ENCODE data around the gene PRIM2.
"Not testable (repeated sequence)": the region's sequence is repeated elsewhere in the genome, so short reads cannot be mapped to it uniquely, and the experiment has no call there.

The PRIM2 gene

GRCh38 chr6:57301757-57302156 lies 15.7 kb upstream of the PRIM2 start:
- no peaks in the 10 kb centered on the region for H3K4me1 Mint-ChIP-seq (ENCODE audit: low read depth)
- H3K4me3 Mint-ChIP-seq, result no peak overlapping the region
- peaks cover 6% of the 10 kb centered on the region for H3K27me3 Mint-ChIP-seq
- no peaks in the 10 kb centered on the region for H3K36me3 Mint-ChIP-seq (ENCODE audit: low read depth)
- H3K9me3 Mint-ChIP-seq, result no peaks in the 10 kb centered on the region
- no peak overlapping the region for H3K27ac Mint-ChIP-seq

- Mint-ChIP-seq H3K4me1 (ENCODE audit: low read depth) (no peaks in the 10 kb centered on the region), H3K27me3 (peaks cover 7% of the 10 kb centered on the region), H3K36me3 (ENCODE audit: low read depth) (no peaks in the 10 kb centered on the region), H3K27ac (no peak overlapping the region), H3K9me3 (no peaks in the 10 kb centered on the region), H3K4me3 (no peak overlapping the region)
These were observed 15.0 kb upstream of the PRIM2 start for GRCh38 chr6:57302477-57302876.

GRCh38 chr6:57303931-57304681 lies 13.3 kb upstream of the PRIM2 start:
- Mint-ChIP-seq H3K4me1 (ENCODE audit: low read depth) (no peaks in the 10 kb centered on the region), H3K27ac (no peak overlapping the region), H3K9me3 (no peaks in the 10 kb centered on the region), H3K4me3 (no peak overlapping the region), H3K27me3 (peaks cover 11% of the 10 kb centered on the region), H3K36me3 (ENCODE audit: low read depth) (no peaks in the 10 kb centered on the region)

GRCh38 chr6:57305107-57305506 lies 12.3 kb upstream of the PRIM2 start:
- Mint-ChIP-seq H3K27ac (no peak overlapping the region), H3K4me1 (ENCODE audit: low read depth) (no peaks in the 10 kb centered on the region), H3K36me3 (ENCODE audit: low read depth) (no peaks in the 10 kb centered on the region), H3K4me3 (no peak overlapping the region), H3K27me3 (peaks cover 13% of the 10 kb centered on the region), H3K9me3 (no peaks in the 10 kb centered on the region)

- Mint-ChIP-seq H3K4me1 (ENCODE audit: low read depth) (no peaks in the 10 kb centered on the region), H3K27ac (no peak overlapping the region), H3K9me3 (no peaks in the 10 kb centered on the region), H3K27me3 (peaks cover 16% of the 10 kb centered on the region), H3K4me3 (no peak overlapping the region), H3K36me3 (ENCODE audit: low read depth) (no peaks in the 10 kb centered on the region)
These were observed 11.7 kb upstream of the PRIM2 start for GRCh38 chr6:57305761-57306160.

GRCh38 chr6:57306273-57306672 lies 11.2 kb upstream of the PRIM2 start:
- Mint-ChIP-seq H3K4me1 (ENCODE audit: low read depth) (no peaks in the 10 kb centered on the region), H3K27me3 (peaks cover 16% of the 10 kb centered on the region), H3K27ac (no peak overlapping the region), H3K9me3 (no peaks in the 10 kb centered on the region), H3K36me3 (ENCODE audit: low read depth) (no peaks in the 10 kb centered on the region), H3K4me3 (no peak overlapping the region)

- H3K4me3 Mint-ChIP-seq, result no peak overlapping the region
- peaks cover 16% of the 10 kb centered on the region for H3K27me3 Mint-ChIP-seq
- no peaks in the 10 kb centered on the region for H3K9me3 Mint-ChIP-seq
- no peaks in the 10 kb centered on the region for H3K36me3 Mint-ChIP-seq (ENCODE audit: low read depth)
- no peak overlapping the region for H3K27ac Mint-ChIP-seq
- H3K4me1 Mint-ChIP-seq (ENCODE audit: low read depth), result no peaks in the 10 kb centered on the region
These were observed 9.6 kb upstream of the PRIM2 start for GRCh38 chr6:57307850-57308249.

GRCh38 chr6:57308755-57309154 lies 8.7 kb upstream of the PRIM2 start:
- not testable (repeated sequence) for H3K4me3 Mint-ChIP-seq; H3K9me3 Mint-ChIP-seq; H3K27ac Mint-ChIP-seq; H3K4me1 Mint-ChIP-seq (ENCODE audit: low read depth); H3K36me3 Mint-ChIP-seq (ENCODE audit: low read depth)
- H3K27me3 Mint-ChIP-seq, result peaks cover 16% of the 10 kb centered on the region

GRCh38 chr6:57310095-57310816 lies 7.2 kb upstream of the PRIM2 start:
- H3K4me1 Mint-ChIP-seq (ENCODE audit: low read depth); H3K9me3 Mint-ChIP-seq; H3K4me3 Mint-ChIP-seq; H3K27ac Mint-ChIP-seq; H3K36me3 Mint-ChIP-seq (ENCODE audit: low read depth): not testable (repeated sequence)
- peaks cover 16% of the 10 kb centered on the region for H3K27me3 Mint-ChIP-seq

- Mint-ChIP-seq H3K36me3 (ENCODE audit: low read depth) (no peaks in the 10 kb centered on the region), H3K4me3 (no peak overlapping the region), H3K9me3 (no peaks in the 10 kb centered on the region), H3K4me1 (ENCODE audit: low read depth) (no peaks in the 10 kb centered on the region), H3K27ac (no peak overlapping the region), H3K27me3 (peaks cover 16% of the 10 kb centered on the region)
These were observed 6.6 kb upstream of the PRIM2 start for GRCh38 chr6:57310817-57311157.

GRCh38 chr6:57311300-57312003 lies 6.0 kb upstream of the PRIM2 start:
- H3K9me3 Mint-ChIP-seq; H3K4me3 Mint-ChIP-seq; H3K36me3 Mint-ChIP-seq (ENCODE audit: low read depth); H3K27ac Mint-ChIP-seq; H3K4me1 Mint-ChIP-seq (ENCODE audit: low read depth): not testable (repeated sequence)
- H3K27me3 Mint-ChIP-seq, result peaks cover 10% of the 10 kb centered on the region

- Mint-ChIP-seq H3K4me1 (ENCODE audit: low read depth) (peaks cover 7% of the 10 kb centered on the region), H3K4me3 (no peak overlapping the region), H3K36me3 (ENCODE audit: low read depth) (no peaks in the 10 kb centered on the region), H3K9me3 (no peaks in the 10 kb centered on the region), H3K27me3 (peaks cover 10% of the 10 kb centered on the region), H3K27ac (no peak overlapping the region)
These were observed 5.5 kb upstream of the PRIM2 start for GRCh38 chr6:57312004-57312345.

GRCh38 chr6:57313009-57313408 lies 4.4 kb upstream of the PRIM2 start:
- H3K27ac Mint-ChIP-seq, result no peak overlapping the region
- H3K27me3 Mint-ChIP-seq, result peaks cover 5% of the 10 kb centered on the region
- peaks cover 13% of the 10 kb centered on the region for H3K4me1 Mint-ChIP-seq (ENCODE audit: low read depth)
- no peak overlapping the region for H3K4me3 Mint-ChIP-seq
- no peaks in the 10 kb centered on the region for H3K36me3 Mint-ChIP-seq (ENCODE audit: low read depth)
- no peaks in the 10 kb centered on the region for H3K9me3 Mint-ChIP-seq

- peaks cover 5% of the 10 kb centered on the region for H3K27me3 Mint-ChIP-seq
- H3K4me1 Mint-ChIP-seq (ENCODE audit: low read depth), result peaks cover 22% of the 10 kb centered on the region
- H3K9me3 Mint-ChIP-seq, result no peaks in the 10 kb centered on the region
- peaks cover 2% of the 10 kb centered on the region for H3K36me3 Mint-ChIP-seq (ENCODE audit: low read depth)
- H3K27ac Mint-ChIP-seq, result no peak overlapping the region
- H3K4me3 Mint-ChIP-seq, result no peak overlapping the region
These were observed 3.5 kb upstream of the PRIM2 start for GRCh38 chr6:57313711-57314471.

- Mint-ChIP-seq H3K9me3 (no peaks in the 10 kb centered on the region), H3K4me1 (ENCODE audit: low read depth) (peaks cover 34% of the 10 kb centered on the region), H3K27ac (no peak overlapping the region), H3K27me3 (peaks cover 3% of the 10 kb centered on the region), H3K36me3 (ENCODE audit: low read depth) (peaks cover 14% of the 10 kb centered on the region), H3K4me3 (no peak overlapping the region)
These were observed 2.3 kb upstream of the PRIM2 start for GRCh38 chr6:57315111-57315510.

Measured in stimulated activated naive CD8-positive, alpha-beta T cell treated with anti-CD3 and anti-CD28 coated beads, Interleukin-15, Interleukin-2, amounts not matched to agents 100 ng/mL and 50 ng/mL, for 24 hours (primary cell).